Heart left ventricle (tissue), 16 donors: Measurements from ENCODE around the gene CIDEC. TPM values are rescaled to one million over a fixed set of nuclear protein-coding genes. Genes with fewer than 3 reads are reported as not detected.
"Not testable (repeated sequence)": the region's sequence is repeated elsewhere in the genome, so short reads cannot be mapped to it uniquely, and the experiment has no call there.

Experiments
- ATAC-seq, 4 donors: fragments of 200-7000 bp; cut with Tn5 transposase; one replicate each; pipeline ENCODE4 v1.9.1; 2020 to 2022; ENCODE audit warnings: moderate library complexity in 4 of 4, mild to moderate bottlenecking in 3 of 4, moderate number of reproducible peaks in 1 of 4
- DNase-seq, 5 donors: peaks; one replicate each; pipeline ENCODE4 v3.0.0-alpha.2; 2020
- H3K27ac ChIP-seq, 12 donors: fragments of 200-600 bp; sonication (generic) in 4 of 12; one replicate each; pipeline versions ENCODE4 v1.5.0 to v1.8.0; 2016 to 2022; ENCODE audit warnings: mild to moderate bottlenecking in 2 of 12
- H3K27me3 ChIP-seq, 9 donors: fragments of 200-600 bp; sonication (generic) in 2 of 9; one replicate each; pipeline versions ENCODE4 v1.5.1 to v1.8.0; 2016 to 2022; ENCODE audit warnings: mild to moderate bottlenecking in 3 of 9
- H3K36me3 ChIP-seq, 9 donors: fragments of 200-600 bp; sonication (generic) in 2 of 9; one replicate each; pipeline versions ENCODE4 v1.5.0 to v1.8.0; 2018 to 2022; ENCODE audit warnings: mild to moderate bottlenecking in 2 of 9
- H3K4me1 ChIP-seq, 12 donors: fragments of 200-600 bp; sonication (generic) in 4 of 12; one replicate each; pipeline versions ENCODE4 v1.5.0 to v1.8.0; 2016 to 2022; ENCODE audit warnings: mild to moderate bottlenecking in 3 of 12
- H3K4me3 ChIP-seq, 12 donors: fragments of 200-600 bp; sonication (generic) in 4 of 12; one replicate each; pipeline versions ENCODE4 v1.5.0 to v1.8.0; 2017 to 2022; ENCODE audit warnings: mild to moderate bottlenecking in 9 of 12, moderate library complexity in 4 of 12
- H3K9me3 ChIP-seq, 12 donors: fragments of 200-600 bp; sonication (generic) in 4 of 12; one replicate each; pipeline versions ENCODE4 v1.5.0 to v1.8.0; 2016 to 2022; ENCODE audit warnings: mild to moderate bottlenecking in 1 of 12
- POLR2A ChIP-seq, 2 donors: fragments of 450-650 bp; IDR thresholded peaks; one replicate each; pipeline ENCODE4 v1.6.1; 2017; ENCODE audit warnings: antibody characterized with exemption in 2 of 2, mild to moderate bottlenecking in 2 of 2, moderate library complexity in 2 of 2
- WGBS, 4 donors: extraction: QIAGEN DNeasy Blood & Tissue Kit in 2 of 4; methylation state at CpG; one replicate each; pipeline versions ENCODE4 v1.1.5 to v1.1.7; 2013 to 2018; 5-methylcytosine and 5-hydroxymethylcytosine counted together
- intact Hi-C, 10 donors: fragments of 100-400 bp; cut with DNase I; formaldehyde crosslinking; loops; one replicate each; pipeline versions ENCODE4 v1.11.1 to v1.14.2; 2022
- polyA plus RNA-seq, 2 donors: library from polyadenylated mRNA; stranded (reverse); fragments of 200-250 nt; gene quantifications; one replicate each; pipeline ENCODE4 v1.2.3, GENCODE V29; 2013
- total RNA-seq, 9 donors: library from RNA; depleted of rRNA in 2 of 9; stranded (reverse); fragments of >200 nt in 2 of 9; fragmentation: NEBNext Ultra II Directional in 3 of 9; extraction: Animal tissue kit (Norgen Biotek cat#: 25700) in 3 of 9; gene quantifications; one replicate each; pipeline versions ENCODE4 v1.1.0 to v1.2.4, GENCODE V29; 2016 to 2023
- TF ChIP-seq, protein P1 (sequence below), 12 donors: fragments of 200-600 bp; sonication (generic) in 4 of 12; IDR thresholded peaks; one replicate each; pipeline versions ENCODE4 v1.5.0 to v1.8.0; 2018 to 2022; ENCODE audit warnings: antibody characterized with exemption in 12 of 12, mild to moderate bottlenecking in 5 of 12
- donor health status: ischemic (EF 13 %, LVEDD 7.1; RV severe dilation, severe dysfunction).
- donor health status: healthy with polysubstance abuse.
- donor health status: DM: no; HTN: yes; CAD: no.
- donor health status: DM: no; HTN: no; CAD: no.
- donor health status: ischemic (EF 25% LVEDD 6.9; RV normal size, moderate dysfunction).
- donor health status: ischemic (EF 25% LVEDD 5.7; RV mildly dilated, moderate dysfunction).
- donor health status: healthy.
- donor health status: DM: yes; HTN: yes; CAD: no.
- donor health status: ischemic (EF 35%, LVEDD 5.7; RV mildly dilated, moderate dysfunction).
- donor health status: nonischemic (EF 11% LVEDD 7.7; RV severe dilation, severe dysfunction).
- donor health status: DM: yes; HTN: yes; CAD: no.
- donor health status: PGD.
- donor health status: ischemic (EF 29% LVEDD 5.4; RV normal size, mild dysfunction).
- donor health status: nonischemic (EF 23%, LVEDD 6.1; RV moderate dilation, normal function).

The CIDEC gene
- total and polyA plus RNA-seq, 11 donors = 0.72 to 59.0 (median 4.0) TPM; not detected in 2

DNA sequence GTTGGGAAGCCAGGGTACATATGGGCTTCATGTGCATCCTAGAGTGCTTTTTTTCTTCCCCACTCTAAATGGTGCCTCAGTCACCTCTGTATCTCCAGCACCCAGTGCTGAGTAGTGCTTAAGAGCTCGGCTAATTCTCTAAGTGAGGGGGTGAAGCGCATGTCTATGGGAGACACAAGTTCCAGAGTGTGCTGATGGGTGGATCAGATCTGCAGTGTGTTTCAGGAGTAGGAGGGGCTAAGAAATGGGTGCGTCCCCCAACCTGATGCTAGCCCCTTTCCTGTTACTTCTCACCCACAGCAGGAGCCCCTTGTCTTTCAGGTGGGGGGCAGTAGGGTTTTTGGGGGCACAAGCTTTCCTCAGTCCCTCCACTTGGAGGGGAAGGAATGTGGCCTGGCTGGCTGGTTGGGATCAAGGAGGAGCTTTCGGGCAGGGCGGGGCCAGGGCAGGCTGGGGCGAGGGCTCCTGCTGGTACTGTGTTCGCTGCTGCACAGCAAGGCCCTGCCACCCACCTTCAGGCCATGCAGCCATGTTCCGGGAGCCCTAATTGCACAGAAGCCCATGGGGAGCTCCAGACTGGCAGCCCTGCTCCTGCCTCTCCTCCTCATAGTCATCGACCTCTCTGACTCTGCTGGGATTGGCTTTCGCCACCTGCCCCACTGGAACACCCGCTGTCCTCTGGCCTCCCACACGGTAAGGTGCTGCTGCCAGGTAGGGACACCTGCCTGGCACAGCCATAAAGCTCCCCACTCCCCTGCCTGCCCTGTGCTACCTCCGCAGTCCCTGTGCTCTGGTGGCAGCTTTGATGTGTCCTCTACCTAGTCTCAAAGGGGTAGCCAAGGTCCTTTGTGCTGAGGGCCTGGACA is 22.6 kb upstream of the CIDEC start, which contains the start of gene IL17RE:
Gene IL17RE (plus strand): TSS at position 477 of the 866 bp plus-strand sequence. CDS start 85 bp downstream, at position 562.
- H3K4me1 ChIP-seq = peaks cover 0 to 23% (median 7%) of the 10 kb centered on the region in 12 donors
- ATAC-seq (peak; percentile 22 to 40 (median 30)), DNase-seq (no peak)
- peak within 1 kb of the TSS in 9 of 12 donors; percentile 7 to 76 (median 37) for H3K27ac ChIP-seq
- TF ChIP-seq, protein P1, sequence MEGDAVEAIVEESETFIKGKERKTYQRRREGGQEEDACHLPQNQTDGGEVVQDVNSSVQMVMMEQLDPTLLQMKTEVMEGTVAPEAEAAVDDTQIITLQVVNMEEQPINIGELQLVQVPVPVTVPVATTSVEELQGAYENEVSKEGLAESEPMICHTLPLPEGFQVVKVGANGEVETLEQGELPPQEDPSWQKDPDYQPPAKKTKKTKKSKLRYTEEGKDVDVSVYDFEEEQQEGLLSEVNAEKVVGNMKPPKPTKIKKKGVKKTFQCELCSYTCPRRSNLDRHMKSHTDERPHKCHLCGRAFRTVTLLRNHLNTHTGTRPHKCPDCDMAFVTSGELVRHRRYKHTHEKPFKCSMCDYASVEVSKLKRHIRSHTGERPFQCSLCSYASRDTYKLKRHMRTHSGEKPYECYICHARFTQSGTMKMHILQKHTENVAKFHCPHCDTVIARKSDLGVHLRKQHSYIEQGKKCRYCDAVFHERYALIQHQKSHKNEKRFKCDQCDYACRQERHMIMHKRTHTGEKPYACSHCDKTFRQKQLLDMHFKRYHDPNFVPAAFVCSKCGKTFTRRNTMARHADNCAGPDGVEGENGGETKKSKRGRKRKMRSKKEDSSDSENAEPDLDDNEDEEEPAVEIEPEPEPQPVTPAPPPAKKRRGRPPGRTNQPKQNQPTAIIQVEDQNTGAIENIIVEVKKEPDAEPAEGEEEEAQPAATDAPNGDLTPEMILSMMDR (IDR thresholded peaks at IDR 0.05) = no peak
- TF ChIP-seq POLR2A (IDR thresholded peaks at IDR 0.05) = no peak
- peak within 1 kb of the TSS in 9 of 12 donors; percentile 8 to 41 (median 28) for H3K4me3 ChIP-seq
- H3K9me3 ChIP-seq = no peaks in the 10 kb centered on the region
- intact Hi-C loops = no loop called here
- no peaks in the 10 kb centered on the region for H3K27me3 ChIP-seq
- WGBS, 4 donors = 56 to 65% (median 62%) methylated on average over 8 to 13 of the region's 13 CpGs
- no peaks in the 10 kb centered on the region for H3K36me3 ChIP-seq

DNA sequence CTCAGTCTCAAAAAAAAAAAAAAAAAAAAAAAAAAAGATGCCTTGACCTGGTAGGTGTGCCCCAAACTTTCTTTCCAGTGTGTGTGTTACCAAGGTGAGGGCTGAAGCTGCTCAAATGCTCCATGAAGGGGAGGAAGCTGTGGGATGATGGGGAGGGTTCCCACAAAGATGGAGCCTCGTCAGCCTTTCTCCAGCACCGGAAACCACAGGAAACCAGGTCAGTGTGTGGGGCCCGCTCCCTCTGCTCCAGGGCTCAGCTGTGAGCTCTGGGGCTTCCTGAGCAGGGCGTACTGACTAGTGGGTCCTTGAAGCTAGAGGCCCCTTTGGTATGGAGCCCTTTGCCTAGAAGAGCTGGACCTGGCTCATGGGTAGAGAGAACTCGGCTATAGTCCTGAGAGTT is 21.9 kb upstream of the CIDEC start:
- no peak overlapping the region for H3K27ac ChIP-seq
- H3K9me3 ChIP-seq = no peaks in the 10 kb centered on the region
- ATAC-seq = no peak
- WGBS, 4 donors = 63 to 81% (median 72%) methylated on average over 5 of the region's 5 CpGs
- no peak for DNase-seq
- TF ChIP-seq, protein P1 (IDR thresholded peaks at IDR 0.05) = no peak
- no peak for TF ChIP-seq POLR2A (IDR thresholded peaks at IDR 0.05)
- intact Hi-C loops = no loop called here
- no peaks in the 10 kb centered on the region for H3K27me3 ChIP-seq
- H3K36me3 ChIP-seq = no peaks in the 10 kb centered on the region
- peaks cover 0 to 23% (median 7%) of the 10 kb centered on the region in 12 donors for H3K4me1 ChIP-seq
- no peak overlapping the region for H3K4me3 ChIP-seq

DNA sequence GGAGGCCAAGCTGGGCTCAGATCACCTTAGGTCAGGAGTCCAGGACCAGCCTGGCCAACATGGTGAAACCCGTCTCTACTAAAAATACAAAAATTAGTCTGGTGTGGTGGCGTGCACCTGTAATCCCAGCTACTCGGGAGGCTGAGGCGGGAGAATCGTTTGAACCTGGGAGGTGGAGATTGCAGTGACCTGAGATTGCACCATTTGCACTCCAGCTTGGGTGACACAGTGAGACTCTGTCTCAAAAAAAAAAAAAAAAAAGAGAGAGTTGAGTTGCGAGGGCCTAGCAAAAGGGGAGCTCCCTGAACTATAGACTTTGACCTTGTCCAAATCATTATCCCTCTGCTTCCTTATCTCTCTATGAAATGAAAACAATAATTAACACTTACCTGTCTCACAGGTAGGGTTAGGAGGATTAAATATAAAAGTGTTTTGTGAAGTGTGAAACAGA is 20.9 kb upstream of the CIDEC start:
- peaks cover 0 to 23% (median 7%) of the 10 kb centered on the region in 12 donors for H3K4me1 ChIP-seq
- H3K27ac ChIP-seq, ATAC-seq, H3K27me3 ChIP-seq, DNase-seq, H3K36me3 ChIP-seq, intact Hi-C loops, H3K4me3 ChIP-seq, H3K9me3 ChIP-seq: not testable (repeated sequence)
- 96 to 100% (median 96%) methylated on average over 6 of the region's 6 CpGs for WGBS, 4 donors

DNA sequence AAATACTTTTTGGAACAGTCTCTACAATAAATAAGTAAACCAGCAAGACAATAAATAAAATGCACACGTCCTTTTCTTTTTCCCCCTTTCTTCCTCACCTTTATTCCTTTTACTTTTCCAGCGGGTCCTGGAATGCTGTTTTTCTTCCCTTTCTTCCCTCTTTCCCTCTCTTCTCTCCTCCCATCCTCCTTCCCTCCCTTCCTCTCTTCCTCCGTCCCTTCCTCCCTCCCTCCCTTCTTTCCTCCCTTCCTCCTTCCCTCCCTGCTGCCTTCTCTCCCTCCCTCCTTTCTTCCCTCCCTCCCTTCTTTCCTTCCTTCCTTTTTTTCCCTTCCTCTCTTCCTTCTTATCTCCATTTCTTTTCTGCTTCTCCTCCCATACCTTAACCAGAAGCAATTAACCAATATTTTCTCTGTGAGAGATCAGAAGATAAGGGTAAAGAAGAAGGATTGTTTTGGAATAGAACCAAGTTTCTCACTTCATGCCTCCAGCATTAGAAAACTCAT is 19.3 kb upstream of the CIDEC start:
- intact Hi-C loops = no loop called here
- no peak for ATAC-seq
- no peaks in the 10 kb centered on the region for H3K9me3 ChIP-seq
- no peaks in the 10 kb centered on the region for H3K27me3 ChIP-seq
- H3K4me1 ChIP-seq = peaks cover 0 to 23% (median 7%) of the 10 kb centered on the region in 12 donors
- TF ChIP-seq, protein P1 (IDR thresholded peaks at IDR 0.05) = no peak
- no peak for TF ChIP-seq POLR2A (IDR thresholded peaks at IDR 0.05)
- H3K4me3 ChIP-seq = no peak overlapping the region
- 63 to 72% (median 70%) methylated on average over 3 of the region's 3 CpGs for WGBS, 4 donors
- DNase-seq = no peak
- H3K36me3 ChIP-seq = peaks cover 0 to 4% (median 0%) of the 10 kb centered on the region in 9 donors
- H3K27ac ChIP-seq = no peak overlapping the region
